Measurements from ENCODE around the gene CRACDL. TPM values are rescaled to one million over a fixed set of nuclear protein-coding genes. Genes with fewer than 3 reads are reported as not detected.

Gene CRACDL
- total RNA-seq, 4 donors from 2014 or later: 5.7 to 11.8 (median 9.5) TPM

DNA sequence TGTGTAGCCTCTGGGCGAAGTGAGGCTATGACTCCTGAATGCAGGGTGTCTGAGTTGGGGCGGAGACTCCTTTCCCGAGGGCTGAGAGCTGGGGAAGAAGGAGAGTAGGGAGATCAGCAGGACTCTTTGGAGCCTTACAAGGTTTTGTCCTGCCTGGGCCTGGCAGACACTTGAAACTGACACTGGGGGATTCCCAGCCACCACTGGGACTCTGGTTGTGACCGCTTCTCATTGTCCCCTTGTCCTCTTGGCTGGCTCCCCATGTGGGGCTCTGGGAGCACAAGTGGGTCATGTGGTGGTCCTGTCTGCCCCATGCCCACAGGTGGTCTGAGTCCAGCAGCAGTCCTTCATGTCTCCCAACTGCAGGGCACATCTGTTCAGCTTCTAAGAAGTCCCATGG lies 126.9 kb downstream of the CRACDL start:
- DNase-seq (ENCODE audit: low spot score): no peak
- TF ChIP-seq, protein P1, sequence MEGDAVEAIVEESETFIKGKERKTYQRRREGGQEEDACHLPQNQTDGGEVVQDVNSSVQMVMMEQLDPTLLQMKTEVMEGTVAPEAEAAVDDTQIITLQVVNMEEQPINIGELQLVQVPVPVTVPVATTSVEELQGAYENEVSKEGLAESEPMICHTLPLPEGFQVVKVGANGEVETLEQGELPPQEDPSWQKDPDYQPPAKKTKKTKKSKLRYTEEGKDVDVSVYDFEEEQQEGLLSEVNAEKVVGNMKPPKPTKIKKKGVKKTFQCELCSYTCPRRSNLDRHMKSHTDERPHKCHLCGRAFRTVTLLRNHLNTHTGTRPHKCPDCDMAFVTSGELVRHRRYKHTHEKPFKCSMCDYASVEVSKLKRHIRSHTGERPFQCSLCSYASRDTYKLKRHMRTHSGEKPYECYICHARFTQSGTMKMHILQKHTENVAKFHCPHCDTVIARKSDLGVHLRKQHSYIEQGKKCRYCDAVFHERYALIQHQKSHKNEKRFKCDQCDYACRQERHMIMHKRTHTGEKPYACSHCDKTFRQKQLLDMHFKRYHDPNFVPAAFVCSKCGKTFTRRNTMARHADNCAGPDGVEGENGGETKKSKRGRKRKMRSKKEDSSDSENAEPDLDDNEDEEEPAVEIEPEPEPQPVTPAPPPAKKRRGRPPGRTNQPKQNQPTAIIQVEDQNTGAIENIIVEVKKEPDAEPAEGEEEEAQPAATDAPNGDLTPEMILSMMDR (IDR thresholded peaks at IDR 0.05): no peak
- no peak for ATAC-seq (ENCODE audit: low FRiP score)

DNA sequence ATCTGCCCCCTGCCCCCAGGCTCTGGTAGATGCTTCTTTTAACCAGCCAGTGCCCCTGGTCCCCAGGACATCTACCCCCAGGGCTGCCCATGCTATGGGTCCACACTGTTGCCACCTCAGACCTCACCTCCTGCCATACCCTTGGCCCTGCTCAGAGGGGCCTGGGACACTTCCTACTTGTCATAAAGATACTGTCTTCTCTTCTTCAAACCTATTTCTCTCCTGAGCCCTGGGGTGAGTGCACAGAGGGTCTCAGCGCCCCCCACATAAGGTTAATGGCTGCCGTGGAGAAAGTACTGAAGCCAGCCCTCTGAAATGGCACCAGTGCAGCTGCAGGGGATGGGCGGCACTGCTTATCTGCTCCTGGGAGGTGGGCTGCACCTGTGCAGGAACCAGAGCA lies 127.5 kb downstream of the CRACDL start:
- DNase-seq (ENCODE audit: low spot score): no peak
- ATAC-seq (ENCODE audit: low FRiP score): no peak
- TF ChIP-seq, protein P1 (IDR thresholded peaks at IDR 0.05): no peak

DNA sequence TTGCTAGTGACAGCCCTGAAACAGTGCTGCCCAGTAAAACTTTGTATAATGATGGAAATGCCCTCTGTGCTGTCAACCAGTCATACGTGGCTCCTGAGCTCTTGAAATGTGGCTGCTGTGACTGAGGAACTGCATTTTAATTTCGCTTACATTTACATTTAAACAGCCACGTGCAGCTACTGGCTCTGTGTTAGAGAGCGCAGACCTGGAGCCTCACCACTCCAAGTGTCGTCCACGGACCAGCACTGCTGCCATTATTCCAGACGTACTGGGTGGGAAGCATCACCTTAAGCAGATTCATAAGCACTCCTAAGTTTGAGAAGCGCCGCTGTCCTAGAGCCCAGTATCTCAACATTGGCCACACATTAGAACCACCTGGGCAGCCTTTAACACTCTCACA lies 128.1 kb downstream of the CRACDL start:
- no peak for DNase-seq (ENCODE audit: low spot score)
- TF ChIP-seq, protein P1 (IDR thresholded peaks at IDR 0.05): no peak
- ATAC-seq (ENCODE audit: low FRiP score): no peak

DNA sequence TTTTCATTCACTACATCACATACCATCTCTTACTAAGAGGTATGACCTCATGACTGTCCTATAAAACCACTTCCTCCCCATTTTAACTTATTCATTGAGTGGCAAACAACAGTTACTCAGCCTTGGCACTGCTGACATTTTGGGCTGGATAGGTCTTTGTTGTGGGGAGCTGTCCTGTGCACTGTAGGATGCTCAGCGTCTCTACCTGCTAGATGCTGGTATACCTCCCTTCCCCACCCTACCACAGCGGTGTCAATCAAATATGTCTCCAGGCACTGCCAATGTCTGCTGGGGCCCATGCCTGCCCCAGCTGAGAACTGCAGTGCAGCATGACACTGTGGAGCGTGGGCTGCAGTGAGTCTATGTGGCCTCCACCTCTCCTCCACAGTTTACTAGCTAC lies 128.8 kb downstream of the CRACDL start:
- TF ChIP-seq, protein P1 (IDR thresholded peaks at IDR 0.05): no peak
- no peak for DNase-seq (ENCODE audit: low spot score)
- ATAC-seq (ENCODE audit: low FRiP score): no peak

DNA sequence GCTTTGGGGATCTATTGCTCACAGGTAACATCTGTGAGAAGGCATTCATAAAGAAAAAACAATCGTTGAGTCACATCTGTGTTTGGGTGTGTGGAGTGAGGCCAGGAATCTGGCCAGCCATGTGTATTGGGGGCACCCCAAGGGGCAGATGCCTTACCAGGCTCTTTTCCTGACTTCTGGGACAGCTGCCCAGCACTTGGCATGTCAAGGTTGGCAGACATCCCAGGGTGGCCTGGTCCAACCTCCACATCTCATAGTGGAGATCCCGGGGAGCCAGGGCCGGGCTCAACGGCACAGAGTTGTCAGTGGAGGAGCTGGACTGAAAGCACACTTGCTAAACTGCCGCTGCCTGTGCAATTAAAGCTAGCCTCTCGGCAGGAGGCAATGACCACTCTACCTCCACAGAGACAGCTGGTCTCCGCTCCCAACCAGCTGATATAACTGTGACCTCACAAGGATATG lies 129.8 kb downstream of the CRACDL start:
- TF ChIP-seq, protein P1 (IDR thresholded peaks at IDR 0.05): no peak
- ATAC-seq (ENCODE audit: low FRiP score) (peak; percentile 66), DNase-seq (ENCODE audit: low spot score) (no peak)

DNA sequence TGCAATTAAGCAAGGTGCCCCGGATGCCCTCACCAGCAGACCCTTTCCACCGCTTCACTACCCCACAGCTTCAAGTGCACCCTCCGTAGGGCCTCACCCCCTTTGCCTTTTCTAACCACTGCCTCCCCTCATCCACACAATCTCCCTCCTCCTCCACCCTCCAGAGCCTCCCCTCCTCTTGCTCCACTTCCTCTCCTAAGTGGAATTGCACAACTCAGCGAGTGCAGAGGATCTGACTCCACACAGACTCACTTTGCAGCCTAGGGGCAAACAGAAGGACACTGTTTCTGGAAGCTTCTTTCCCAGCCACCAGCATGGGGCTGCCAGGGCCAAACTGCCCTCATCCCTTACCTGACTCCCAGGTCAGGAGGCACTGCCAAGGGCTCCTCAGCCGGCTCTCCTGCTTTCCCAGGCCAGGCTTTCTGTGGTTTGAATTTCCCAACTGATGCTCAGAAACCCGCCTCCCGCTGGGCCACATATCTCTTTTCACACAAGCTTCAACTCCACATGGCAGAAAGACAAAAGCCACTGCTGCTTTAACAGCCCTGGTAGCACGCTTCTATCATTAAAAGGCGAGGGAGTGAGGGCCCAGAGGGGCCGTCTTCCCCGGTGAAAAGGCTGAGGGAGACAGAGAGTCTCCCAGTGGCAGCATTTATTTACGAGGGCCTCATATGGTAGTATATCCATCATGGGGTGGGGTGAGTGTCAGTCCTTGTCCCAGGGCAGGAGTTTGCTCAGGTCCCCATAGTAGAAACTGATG lies 130.4 kb downstream of the CRACDL start:
- DNase-seq (ENCODE audit: low spot score) (no peak), ATAC-seq (ENCODE audit: low FRiP score) (peak; percentile 76)
- TF ChIP-seq, protein P1 (IDR thresholded peaks at IDR 0.05): no peak

DNA sequence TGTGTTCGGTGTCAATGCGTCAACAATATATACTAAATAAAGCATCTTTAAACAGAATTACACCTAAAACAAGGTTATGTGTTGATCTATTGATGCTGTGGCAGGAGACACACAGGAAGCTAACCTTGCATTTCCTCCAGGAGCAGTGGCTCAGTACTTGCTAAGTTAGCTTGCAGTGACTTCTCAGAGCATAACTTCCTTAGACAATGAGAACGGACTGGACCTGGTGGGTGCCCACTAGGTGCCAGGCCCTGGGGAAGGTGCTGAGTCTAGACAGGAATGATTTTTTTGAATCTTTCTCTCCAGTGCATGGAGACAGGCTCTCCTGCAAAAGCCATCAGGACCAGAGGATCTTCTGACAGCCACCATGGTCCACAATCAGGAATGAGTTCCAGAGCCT lies 131.3 kb downstream of the CRACDL start:
- ATAC-seq (ENCODE audit: low FRiP score) (no peak), DNase-seq (ENCODE audit: low spot score) (no peak)
- TF ChIP-seq, protein P1 (IDR thresholded peaks at IDR 0.05): no peak
